Activated CD8-positive, alpha-beta memory T cell treated with anti-CD3 and anti-CD28 coated beads, Interleukin-2, amount 50 U/mL, for 24 hours (primary cell): ENCODE data around the gene CCDC159.
"Not testable (repeated sequence)": the region's sequence is repeated elsewhere in the genome, so short reads cannot be mapped to it uniquely, and the experiment has no call there.

ENCODE experiments used
- DNase-seq: peaks from one replicate; pipeline ENCODE4 v3.0.0-alpha.2; 2020; ENCODE audit errors: extremely low read depth

The CCDC159 gene

GRCh38 chr19:11367528-11367927 lies 21.2 kb downstream of the CCDC159 start:
- DNase-seq, result no peak

- no peak for DNase-seq
Observed at GRCh38 chr19:11370744-11371143, 24.4 kb downstream of the CCDC159 start.

GRCh38 chr19:11373166-11373884 lies 27.0 kb downstream of the CCDC159 start:
- no peak for DNase-seq

- no peak for DNase-seq
Observed at GRCh38 chr19:11373885-11374432, 27.6 kb downstream of the CCDC159 start.

GRCh38 chr19:11374433-11375142 lies 28.3 kb downstream of the CCDC159 start, which contains the start of gene SWSAP1:
Gene SWSAP1, plus strand, starts transcription at chr19:11374666. Its CDS starts 15 bp downstream, at chr19:11374681.
- peak; percentile 91 for DNase-seq

- DNase-seq, result peak; percentile 30
Observed at GRCh38 chr19:11375143-11375948, 29.0 kb downstream of the CCDC159 start.

GRCh38 chr19:11377237-11377636 lies 30.9 kb downstream of the CCDC159 start:
- DNase-seq, result no peak

- DNase-seq, result no peak
Observed at GRCh38 chr19:11377756-11378155, 31.4 kb downstream of the CCDC159 start.

- DNase-seq, result no peak
Observed at GRCh38 chr19:11378319-11379189, 32.2 kb downstream of the CCDC159 start.

- not testable (repeated sequence) for DNase-seq
Observed at GRCh38 chr19:11379269-11379845, 33.0 kb downstream of the CCDC159 start.

GRCh38 chr19:11379857-11380350 lies 33.6 kb downstream of the CCDC159 start:
- DNase-seq, result no peak

- DNase-seq, result peak; percentile 94
Observed at GRCh38 chr19:11380653-11381537, 34.6 kb downstream of the CCDC159 start.

GRCh38 chr19:11382898-11383705 lies 36.8 kb downstream of the CCDC159 start:
- DNase-seq, result no peak

GRCh38 chr19:11383706-11384048 lies 37.4 kb downstream of the CCDC159 start:
- DNase-seq, result no peak

- DNase-seq, result no peak
Observed at GRCh38 chr19:11384778-11385129, 38.4 kb downstream of the CCDC159 start.

- DNase-seq, result no peak
Observed at GRCh38 chr19:11387162-11388034, 41.1 kb downstream of the CCDC159 start.

- DNase-seq, result no peak
Observed at GRCh38 chr19:11390359-11390758, 44.0 kb downstream of the CCDC159 start.
